IMR-90 (cell line): ENCODE data around the gene SLC6A17. TPM values are rescaled to one million over a fixed set of nuclear protein-coding genes. Genes with fewer than 3 reads are reported as not detected.

Experiments
- ATAC-seq: fragments of 200-7000 bp; cut with Tn5 transposase; 2 replicates; pipeline ENCODE4 v1.9.1; 2020; ENCODE audit warnings: low read depth, mild to moderate bottlenecking, moderate library complexity
- BruUV-seq: library from RNA; stranded (reverse); fragments of 400-500 nt; replicated peaks from 2 replicates; lab custom pipeline; 2021; lab: Mats Ljungman, UMichigan
- CTCF ChIA-PET: fragments of 300-600 bp; formaldehyde crosslinking; extraction: SDS; loops from one replicate; lab custom pipeline; 2021; ENCODE audit warnings: antibody characterized with exemption; lab: Yijun Ruan, JAX
- POLR2A ChIA-PET: fragments of 300-600 bp; sonication (Branson Sonifier 250); formaldehyde crosslinking; loops from one replicate; lab custom pipeline; 2022; ENCODE audit warnings: antibody characterized with exemption; ENCODE audit not compliant: unreplicated experiment; lab: Charles Lee
- DNase-seq: peaks from one replicate; pipeline ENCODE4 v3.0.0; 2013
- H2AFZ ChIP-seq: replicated peaks from 2 replicates; pipeline ENCODE3; 2013; ENCODE audit warnings: low read length, mild to moderate bottlenecking; ENCODE audit not compliant: poor library complexity
- H2AK5ac ChIP-seq: 2 replicates; pipeline ENCODE4 v1.6.1; 2013; ENCODE audit warnings: low read depth, low read length, inconsistent platforms
- H2AK9ac ChIP-seq: replicated peaks from 2 replicates; pipeline ENCODE3; 2013; ENCODE audit warnings: mild to moderate bottlenecking, low read depth, low read length, moderate library complexity; ENCODE audit not compliant: poor library complexity
- H2BK120ac ChIP-seq: 2 replicates; pipeline ENCODE4 v1.6.1; 2013; ENCODE audit warnings: low read depth, low read length, inconsistent platforms
- H2BK15ac ChIP-seq: 3 replicates; pipeline ENCODE4 v1.6.1; 2013; ENCODE audit warnings: low read depth, low read length, inconsistent platforms
- H2BK20ac ChIP-seq: 2 replicates; pipeline ENCODE4 v1.6.1; 2013; ENCODE audit warnings: low read depth, mild to moderate bottlenecking, inconsistent platforms, low read length, moderate library complexity
- H2BK5ac ChIP-seq: 2 replicates; pipeline ENCODE4 v1.6.1; 2013; ENCODE audit warnings: mild to moderate bottlenecking, low read depth, low read length, inconsistent platforms; ENCODE audit not compliant: poor library complexity, severe bottlenecking
- H3K14ac ChIP-seq: replicated peaks from 2 replicates; pipeline ENCODE4 v1.6.1; 2013; ENCODE audit warnings: low read depth, low read length, inconsistent platforms
- H3K18ac ChIP-seq: 2 replicates; pipeline ENCODE4 v1.6.1; 2013; ENCODE audit warnings: low read depth, low read length, control low read depth
- H3K23ac ChIP-seq: 2 replicates; pipeline ENCODE4 v1.6.1; 2013; ENCODE audit warnings: low read depth, low read length, inconsistent platforms
- H3K27ac ChIP-seq: 2 replicates; pipeline ENCODE4 v1.5.1; 2013; ENCODE audit warnings: mild to moderate bottlenecking, control low read depth, low read length; ENCODE audit not compliant: insufficient read depth
- H3K27me3 ChIP-seq: 2 replicates; pipeline ENCODE4 v1.6.1; 2013; ENCODE audit warnings: low read length; ENCODE audit not compliant: control insufficient read depth, insufficient read depth
- H3K36me3 ChIP-seq: 2 replicates; pipeline ENCODE4 v1.6.1; 2013; ENCODE audit warnings: low read length, mixed read lengths; ENCODE audit not compliant: control insufficient read depth, insufficient read depth
- H3K4ac ChIP-seq: 2 replicates; pipeline ENCODE4 v1.6.1; 2013; ENCODE audit warnings: low read depth, low read length, inconsistent platforms
- H3K4me1 ChIP-seq: 2 replicates; pipeline ENCODE4 v1.6.1; 2013; ENCODE audit warnings: low read length, mixed read lengths; ENCODE audit not compliant: control insufficient read depth, insufficient read depth
- H3K4me2 ChIP-seq: 2 replicates; pipeline ENCODE4 v1.6.1; 2013; ENCODE audit warnings: low read depth, mild to moderate bottlenecking, control low read depth, low read length, moderate library complexity
- H3K4me3 ChIP-seq: 2 replicates; pipeline ENCODE4 v1.5.1; 2013; ENCODE audit warnings: low read depth, mild to moderate bottlenecking, control low read depth, low read length, moderate library complexity; ENCODE audit not compliant: insufficient read depth
- H3K56ac ChIP-seq: 2 replicates; pipeline ENCODE4 v1.6.1; 2013; ENCODE audit warnings: low read length, inconsistent platforms; ENCODE audit not compliant: insufficient read depth; ENCODE audit errors: extremely low read depth
- H3K79me1 ChIP-seq, 2 experiments: 2 replicates each; pipeline ENCODE4 v1.6.1; 2013; ENCODE audit warnings: low read length in 2 of 2, inconsistent platforms in 1 of 2, low read depth in 1 of 2
- H3K9ac ChIP-seq: 2 replicates; pipeline ENCODE4 v1.6.1; 2013; ENCODE audit warnings: low read depth, low read length, control low read depth
- H3K9me1 ChIP-seq: 2 replicates; pipeline ENCODE4 v1.6.1; 2013; ENCODE audit warnings: low read length, inconsistent platforms; ENCODE audit not compliant: insufficient read depth
- H3K9me3 ChIP-seq: 2 replicates; pipeline ENCODE4 v1.6.1; 2013; ENCODE audit warnings: low read length; ENCODE audit not compliant: control insufficient read depth, insufficient read depth
- H4K20me1 ChIP-seq: 2 replicates; pipeline ENCODE4 v1.6.1; 2013; ENCODE audit warnings: low read length, inconsistent platforms; ENCODE audit not compliant: insufficient read depth
- H4K5ac ChIP-seq: 2 replicates; pipeline ENCODE4 v1.6.1; 2013; ENCODE audit warnings: mild to moderate bottlenecking, low read depth, low read length, control low read depth
- H4K8ac ChIP-seq, 2 experiments: 2 replicates each; pipeline ENCODE4 v1.6.1; 2013; ENCODE audit warnings: low read depth in 2 of 2, low read length in 2 of 2, control low read depth in 1 of 2, inconsistent platforms in 1 of 2
- H4K91ac ChIP-seq: 2 replicates; pipeline ENCODE4 v1.6.1; 2013; ENCODE audit warnings: low read depth, low read length, inconsistent platforms; ENCODE audit not compliant: insufficient read depth
- BHLHE40 ChIP-seq: fragments of 150-350 bp; IDR thresholded peaks from 2 replicates; pipeline ENCODE4 v1.6.1; 2016; ENCODE audit warnings: mild to moderate bottlenecking, low read depth, low read length
- CTCF ChIP-seq: conservative IDR thresholded peaks from 2 replicates; pipeline ENCODE4 v1.5.1; 2012; ENCODE audit warnings: mild to moderate bottlenecking, low read depth, low read length, improper control_type of control experiment
- ELK1 ChIP-seq: fragments of 150-350 bp; IDR thresholded peaks from 2 replicates; pipeline ENCODE4 v1.6.1; 2016; ENCODE audit warnings: low read depth, mild to moderate bottlenecking, low read length, moderate library complexity, borderline replicate concordance
- MAFK ChIP-seq: IDR thresholded peaks from 2 replicates; pipeline ENCODE4 v1.6.1; 2012; ENCODE audit warnings: low read depth, low read length, improper control_type of control experiment
- MAZ ChIP-seq: IDR thresholded peaks from 2 replicates; pipeline ENCODE4 v1.6.1; 2012; ENCODE audit warnings: low read depth, mild to moderate bottlenecking, low read length, improper control_type of control experiment, moderate library complexity, borderline replicate concordance
- MXI1 ChIP-seq: IDR thresholded peaks from 2 replicates; pipeline ENCODE4 v1.6.1; 2012; ENCODE audit warnings: low read depth, mild to moderate bottlenecking, low read length, moderate library complexity, borderline replicate concordance
- NFE2L2 ChIP-seq: fragments of 150-350 bp; IDR thresholded peaks from 2 replicates; pipeline ENCODE4 v1.6.1; 2016; ENCODE audit warnings: low read depth, mild to moderate bottlenecking, low read length
- RCOR1 ChIP-seq: IDR thresholded peaks from 2 replicates; pipeline ENCODE4 v1.6.1; 2012; ENCODE audit warnings: mild to moderate bottlenecking, low read length, improper control_type of control experiment; ENCODE audit not compliant: insufficient replicate concordance
- RFX5 ChIP-seq: IDR thresholded peaks from 2 replicates; pipeline ENCODE4 v1.8.0; 2012; ENCODE audit warnings: low read depth, mild to moderate bottlenecking, low read length, moderate library complexity
- WGBS, 2 experiments: methylation state at CpG; one replicate each; pipeline versions ENCODE4 v1.1.5 to v1.1.7; 2013; ENCODE audit warnings: missing lambda C conversion rate in 2 of 2; ENCODE audit not compliant: insufficient read length in 1 of 2; ENCODE audit errors: extremely low coverage in 2 of 2; 5-methylcytosine and 5-hydroxymethylcytosine counted together
- dilution Hi-C: fragments of 300-500 bp; cut with HindIII; formaldehyde crosslinking; loops from one replicate; pipeline ENCODE4 v1.14.3; 2018; ENCODE audit warnings: low sequenced_read_pairs; ENCODE audit not compliant: unreplicated experiment
- in situ Hi-C: fragments of 300-500 bp; cut with MboI; formaldehyde crosslinking; loops from 3 replicates; pipeline ENCODE4 v1.14.3; 2019; ENCODE audit warnings: low sequenced_read_pairs, inconsistent platforms, mixed read lengths
- intact Hi-C: fragments of 100-400 bp; cut with micrococcal nuclease; formaldehyde crosslinking; loops from 2 replicates; pipeline ENCODE4 v1.10.0; 2022
- polyA plus RNA-seq, 3 experiments: library from polyadenylated mRNA; depleted of rRNA; stranded (reverse); fragments of >200 nt; gene quantifications; 2 replicates each; pipeline ENCODE4 v1.2.3, GENCODE V29; 2012; ENCODE audit warnings: low replicate concordance in 1 of 3
- total RNA-seq: library from RNA; depleted of rRNA; stranded (reverse); fragments of >200 nt; gene quantifications from 2 replicates; pipeline ENCODE4 v1.2.3, GENCODE V29; 2012

SLC6A17 gene
- total and polyA plus RNA-seq, 2 of the 4 experiments (the other 2 are of a cell fraction) = 0.54 to 0.82 TPM

- H2AK5ac ChIP-seq = no peak overlapping the region
- H2BK120ac ChIP-seq = no peak overlapping the region
- H2BK20ac ChIP-seq = no peak overlapping the region
- H4K5ac ChIP-seq = no peak overlapping the region
- no peaks in the 10 kb centered on the region for H3K9me3 ChIP-seq
- TF ChIP-seq RFX5 = no peak
- no peak for TF ChIP-seq MAFK
- no peak for TF ChIP-seq ELK1
- TF ChIP-seq MXI1 = no peak
- no peak for TF ChIP-seq RCOR1
- no peak for TF ChIP-seq NFE2L2
- TF ChIP-seq BHLHE40 = no peak
- no peak for TF ChIP-seq CTCF
- TF ChIP-seq MAZ = no peak
- dilution Hi-C loops = no loop called here
- no peaks in the 10 kb centered on the region for H3K9me1 ChIP-seq
- H2BK15ac ChIP-seq = no peak overlapping the region
- CTCF ChIA-PET = no interaction called here
- no peaks in the 10 kb centered on the region for H3K79me1 ChIP-seq
- H3K14ac ChIP-seq = no peak overlapping the region
- H3K18ac ChIP-seq = no peak overlapping the region
- DNase-seq (no peak), ATAC-seq (no peak)
- H3K4me1 ChIP-seq = no peaks in the 10 kb centered on the region
- no peak overlapping the region for H2BK5ac ChIP-seq
- POLR2A ChIA-PET = no interaction called here
- H3K36me3 ChIP-seq = no peaks in the 10 kb centered on the region
- H3K4me3 ChIP-seq = no peak overlapping the region
- no peak overlapping the region for H3K27ac ChIP-seq
- H4K20me1 ChIP-seq = no peaks in the 10 kb centered on the region
- H3K27me3 ChIP-seq = peaks cover 57% of the 10 kb centered on the region
- intact Hi-C loops = no loop called here
- no peak overlapping the region for H3K9ac ChIP-seq
- H3K4me2 ChIP-seq = no peak overlapping the region
- in situ Hi-C loops = no loop called here
- no peak overlapping the region for H3K56ac ChIP-seq
- 45% methylated on average over 2 of the region's 10 CpGs; no CpG with 5 or more reads in 1 of the 2 experiments for WGBS, 2 experiments
- H3K23ac ChIP-seq = no peak overlapping the region
- no peak overlapping the region for H2AFZ ChIP-seq
- no TSS peak for BruUV-seq
- H4K8ac ChIP-seq = no peak overlapping the region
- H4K91ac ChIP-seq = no peak overlapping the region
- H2AK9ac ChIP-seq = no peak overlapping the region
- H3K4ac ChIP-seq = no peak overlapping the region
Observed at GRCh38 chr1:110135666-110136065, 14.6 kb upstream of the SLC6A17 start.
